PC-3 (cell line): ENCODE results near the gene DCAF8.

Experiments
- EZH2 ChIP-seq: fragments of 300-600 bp; sonication (generic); IDR thresholded peaks from one replicate; pipeline ENCODE4 v1.6.1; 2017; ENCODE audit warnings: antibody characterized with exemption, mild to moderate bottlenecking, low read length; ENCODE audit not compliant: unreplicated experiment
- EZH2phosphoT487 ChIP-seq: fragments of 300-600 bp; sonication (generic); IDR thresholded peaks from 2 replicates; pipeline ENCODE4 v1.6.1; 2018; ENCODE audit warnings: mild to moderate bottlenecking, antibody characterized with exemption, low read length, borderline replicate concordance
- TF ChIP-seq, protein P1 (sequence below): fragments of 300-600 bp; sonication (generic); conservative IDR thresholded peaks from 2 replicates; pipeline ENCODE4 v1.5.1; 2017; ENCODE audit warnings: antibody characterized with exemption, low read depth, mild to moderate bottlenecking, low read length

GRCh38 chr1:160284782-160285344, 22.5 kb upstream of the DCAF8 start, which contains the start of gene PEX19:
- TF ChIP-seq, protein P1, sequence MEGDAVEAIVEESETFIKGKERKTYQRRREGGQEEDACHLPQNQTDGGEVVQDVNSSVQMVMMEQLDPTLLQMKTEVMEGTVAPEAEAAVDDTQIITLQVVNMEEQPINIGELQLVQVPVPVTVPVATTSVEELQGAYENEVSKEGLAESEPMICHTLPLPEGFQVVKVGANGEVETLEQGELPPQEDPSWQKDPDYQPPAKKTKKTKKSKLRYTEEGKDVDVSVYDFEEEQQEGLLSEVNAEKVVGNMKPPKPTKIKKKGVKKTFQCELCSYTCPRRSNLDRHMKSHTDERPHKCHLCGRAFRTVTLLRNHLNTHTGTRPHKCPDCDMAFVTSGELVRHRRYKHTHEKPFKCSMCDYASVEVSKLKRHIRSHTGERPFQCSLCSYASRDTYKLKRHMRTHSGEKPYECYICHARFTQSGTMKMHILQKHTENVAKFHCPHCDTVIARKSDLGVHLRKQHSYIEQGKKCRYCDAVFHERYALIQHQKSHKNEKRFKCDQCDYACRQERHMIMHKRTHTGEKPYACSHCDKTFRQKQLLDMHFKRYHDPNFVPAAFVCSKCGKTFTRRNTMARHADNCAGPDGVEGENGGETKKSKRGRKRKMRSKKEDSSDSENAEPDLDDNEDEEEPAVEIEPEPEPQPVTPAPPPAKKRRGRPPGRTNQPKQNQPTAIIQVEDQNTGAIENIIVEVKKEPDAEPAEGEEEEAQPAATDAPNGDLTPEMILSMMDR: no peak
- TF ChIP-seq EZH2: no peak
- TF ChIP-seq EZH2phosphoT487: no peak
